Measurements from ENCODE around the gene ALOXE3.

Gene ALOXE3

DNA sequence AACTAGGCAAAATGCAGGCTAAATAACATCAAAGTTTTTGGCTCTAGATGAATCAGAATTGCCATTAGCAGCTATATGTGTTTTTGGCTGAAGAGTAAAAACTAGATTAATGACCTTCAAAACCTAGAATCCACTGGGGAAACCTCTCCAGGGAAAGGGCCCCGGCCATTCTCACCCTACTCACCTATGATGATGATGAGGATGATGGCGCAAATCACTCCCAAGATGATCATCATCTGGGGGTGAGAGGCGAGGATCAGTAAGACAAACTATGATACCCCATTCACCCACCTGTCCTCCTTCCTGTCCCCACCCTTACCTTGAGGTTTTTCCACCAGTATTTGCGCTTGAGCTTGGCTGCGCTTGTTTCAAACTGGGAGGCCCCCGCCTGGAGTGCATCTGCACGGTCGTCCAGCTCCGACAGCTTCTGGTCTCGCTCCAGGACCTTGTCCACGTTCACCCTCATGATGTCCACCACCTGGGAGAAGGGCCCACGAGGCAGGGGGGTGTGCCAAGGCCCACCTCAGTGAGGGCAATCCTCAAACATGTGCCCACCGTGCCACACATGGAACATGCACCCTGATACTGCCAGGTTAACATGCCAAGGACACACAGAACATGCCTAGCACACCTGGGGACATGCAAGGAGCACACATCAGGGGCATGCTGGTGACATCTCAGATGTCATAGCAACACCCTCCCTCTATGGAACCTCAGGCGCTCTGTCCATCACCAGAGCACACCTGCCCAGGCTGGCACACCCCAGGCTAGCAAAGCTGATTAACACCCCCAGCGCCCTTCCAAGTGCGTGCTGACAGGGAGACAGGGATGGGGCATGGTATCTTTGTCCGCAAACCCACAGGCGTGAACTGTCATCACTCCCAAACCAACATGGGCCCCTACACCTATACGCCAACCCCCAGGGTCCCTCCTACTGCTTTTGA is 43.2 kb upstream of the ALOXE3 start:
- Histone ChIP-seq H3K27me3 (no peaks in the 10 kb centered on the region), H4K20me1 (peaks cover 10 to 37% (median 26%) of the 10 kb centered on the region in 11 experiments; a peak in 17 of 22 replicates), H3K27ac (peak overlapping the region; percentile 93 to 100 (median 98)), H3K9me3 (replicated peaks in 1 of 11) (no peaks in the 10 kb centered on the region), H3K36me3 (peaks cover 13 to 30% (median 21%) of the 10 kb centered on the region in 11 experiments; a peak in 20 of 22 replicates), H3K4me1 (peaks cover 57 to 71% (median 67%) of the 10 kb centered on the region in 10 experiments), H3K9ac (peak overlapping the region; percentile 96 to 100 (median 99)), H3K4me2 (peak overlapping the region; percentile 92 to 100 (median 100)), H3K4me3 (peak overlapping the region; percentile 92 to 100 (median 100))
- TF ChIP-seq Cebpa-rat (IDR thresholded peaks at IDR 0.05), result no peak

DNA sequence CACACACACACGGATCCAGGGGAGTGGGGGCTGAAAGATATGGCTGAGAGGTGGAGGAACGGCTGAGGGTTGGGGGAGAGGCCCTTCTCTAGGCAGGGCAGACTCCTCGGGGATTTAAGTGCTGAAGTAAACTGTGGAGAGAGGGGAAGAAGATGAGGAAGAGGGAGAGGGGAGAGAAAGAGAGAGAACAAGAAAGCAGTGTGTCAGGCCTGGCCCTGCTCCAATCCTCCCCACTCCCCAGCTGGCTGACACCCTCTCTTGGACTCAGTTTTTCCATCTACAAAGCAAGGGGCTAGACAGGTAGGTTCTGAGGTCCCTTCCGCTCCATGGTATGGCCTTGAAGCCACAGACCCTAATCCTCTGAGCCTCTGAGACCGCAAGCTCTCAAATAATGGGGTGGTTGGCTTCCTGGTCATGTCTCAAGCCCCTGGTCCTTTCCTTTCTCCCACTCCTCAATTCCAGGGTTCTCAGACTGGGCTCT is 42.5 kb upstream of the ALOXE3 start:
- H3K27ac ChIP-seq, result peak overlapping the region; percentile 24 to 100 (median 43); a peak in 20 of 22 replicates
- peaks cover 13 to 30% (median 21%) of the 10 kb centered on the region in 11 experiments; a peak in 20 of 22 replicates for H3K36me3 ChIP-seq
- TF ChIP-seq Cebpa-rat (IDR thresholded peaks at IDR 0.05), result no peak
- no peaks in the 10 kb centered on the region for H3K9me3 ChIP-seq (replicated peaks in 1 of 11)
- peak overlapping the region; percentile 92 to 100 (median 100) for H3K4me2 ChIP-seq
- H4K20me1 ChIP-seq, result peaks cover 10 to 37% (median 26%) of the 10 kb centered on the region in 11 experiments; a peak in 17 of 22 replicates
- peaks cover 61 to 75% (median 70%) of the 10 kb centered on the region in 10 experiments for H3K4me1 ChIP-seq
- peak overlapping the region; percentile 92 to 100 (median 100) for H3K4me3 ChIP-seq
- no peaks in the 10 kb centered on the region for H3K27me3 ChIP-seq
- peak overlapping the region; percentile 55 to 100 (median 99); a peak in 21 of 22 replicates for H3K9ac ChIP-seq

DNA sequence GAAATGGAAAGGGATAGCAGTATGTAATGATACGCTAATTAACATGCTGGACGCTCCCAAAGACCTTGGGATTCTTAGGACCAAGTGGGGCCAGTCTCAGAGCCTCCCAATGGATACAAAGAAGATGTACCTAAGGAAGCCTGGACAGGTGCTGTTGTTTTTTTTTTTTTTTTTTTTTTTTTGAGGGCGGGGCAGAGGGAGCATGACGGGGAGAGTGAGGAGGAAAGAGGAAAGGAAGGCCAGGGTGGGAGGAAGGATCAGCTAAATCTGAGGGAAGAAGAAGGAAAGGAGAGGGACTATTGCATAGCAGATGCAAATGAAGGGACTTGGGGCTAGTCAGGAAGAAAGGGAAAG is 41.9 kb upstream of the ALOXE3 start:
- H3K27me3 ChIP-seq, result no peaks in the 10 kb centered on the region
- peak overlapping the region; percentile 55 to 100 (median 99); a peak in 18 of 22 replicates for H3K9ac ChIP-seq
- H4K20me1 ChIP-seq, result peaks cover 10 to 41% (median 26%) of the 10 kb centered on the region in 11 experiments; a peak in 17 of 22 replicates
- TF ChIP-seq Cebpa-rat (IDR thresholded peaks at IDR 0.05), result no peak
- peak overlapping the region in 6 of 11 experiments; percentile 23 to 100 (median 45); a peak in 7 of 22 replicates for H3K27ac ChIP-seq
- peaks cover 66 to 80% (median 76%) of the 10 kb centered on the region in 10 experiments for H3K4me1 ChIP-seq
- no peaks in the 10 kb centered on the region for H3K9me3 ChIP-seq (replicated peaks in 1 of 11)
- peak overlapping the region; percentile 92 to 100 (median 100); a peak in 14 of 20 replicates for H3K4me3 ChIP-seq
- H3K4me2 ChIP-seq, result peak overlapping the region; percentile 92 to 100 (median 100)
- H3K36me3 ChIP-seq, result peaks cover 13 to 30% (median 21%) of the 10 kb centered on the region in 11 experiments; a peak in 20 of 22 replicates

DNA sequence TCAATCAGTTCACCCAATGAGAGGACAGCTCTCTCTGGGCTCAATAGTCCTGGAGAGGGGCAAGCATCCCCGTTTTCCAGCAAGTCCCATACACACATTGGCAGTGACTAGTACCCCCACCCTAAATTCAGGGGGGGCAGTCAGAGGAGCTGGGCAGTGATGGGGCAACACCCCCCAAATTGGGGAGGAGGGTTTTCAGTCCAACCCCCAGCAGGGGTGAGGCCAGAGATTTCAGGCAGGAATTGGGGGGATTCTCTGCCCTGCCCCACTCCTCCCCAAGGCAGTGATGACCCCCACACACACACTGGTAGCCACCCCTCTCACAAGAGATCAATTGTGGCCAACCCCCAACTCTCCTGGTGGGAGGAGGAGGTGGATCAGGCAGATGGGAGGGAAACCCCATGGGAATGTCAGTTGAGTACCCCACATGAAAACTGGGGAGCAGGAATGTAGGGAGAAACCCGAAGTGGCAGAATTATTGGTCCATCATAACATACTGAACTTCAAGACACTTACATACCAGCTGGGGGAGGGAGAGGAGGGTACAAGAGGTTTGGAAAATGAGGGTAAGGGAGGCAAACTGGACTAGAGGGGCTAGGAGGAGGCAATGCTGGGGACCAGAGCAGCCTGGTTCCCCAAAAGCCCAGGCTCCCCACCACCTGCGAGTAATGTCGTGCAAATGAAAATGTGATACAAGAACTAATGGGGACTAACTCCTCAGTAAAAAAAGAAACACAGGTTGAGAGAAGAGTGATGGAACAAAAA is 41.3 kb upstream of the ALOXE3 start:
- Histone ChIP-seq H3K9me3 (replicated peaks in 1 of 11) (no peaks in the 10 kb centered on the region), H3K36me3 (peaks cover 13 to 30% (median 21%) of the 10 kb centered on the region in 11 experiments; a peak in 20 of 22 replicates), H3K4me2 (peak overlapping the region; percentile 92 to 100 (median 100); a peak in 20 of 22 replicates), H3K27ac (peak overlapping the region in 3 of 11 experiments; percentile 6 to 38 (median 15); a peak in 2 of 22 replicates), H3K27me3 (no peaks in the 10 kb centered on the region), H3K9ac (peak overlapping the region in 10 of 11 experiments; percentile 10 to 100 (median 55); a peak in 13 of 22 replicates), H3K4me3 (no peak overlapping the region; a peak in 2 of 20 replicates), H3K4me1 (peaks cover 68 to 80% (median 76%) of the 10 kb centered on the region in 10 experiments), H4K20me1 (peaks cover 10 to 44% (median 26%) of the 10 kb centered on the region in 11 experiments; a peak in 17 of 22 replicates)
- TF ChIP-seq Cebpa-rat (IDR thresholded peaks at IDR 0.05), result no peak

DNA sequence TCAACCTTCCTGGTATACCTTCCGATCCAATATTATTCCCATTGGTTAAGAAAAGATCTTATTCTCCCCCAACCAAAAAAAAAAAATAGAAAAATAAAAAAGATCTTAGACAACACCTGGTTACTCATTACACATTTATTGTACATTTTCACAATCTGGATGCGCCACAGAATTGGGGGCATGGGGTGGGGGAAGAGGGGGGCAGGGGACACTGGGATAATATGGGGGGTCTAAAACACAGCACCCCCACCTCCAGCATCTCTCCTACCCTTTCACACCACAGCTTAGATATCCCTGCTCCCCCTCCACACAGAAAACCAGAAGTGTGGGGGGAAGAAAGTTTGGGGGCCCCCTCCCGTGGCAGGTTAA is 40.7 kb upstream of the ALOXE3 start:
- peaks cover 68 to 80% (median 76%) of the 10 kb centered on the region in 10 experiments for H3K4me1 ChIP-seq

DNA sequence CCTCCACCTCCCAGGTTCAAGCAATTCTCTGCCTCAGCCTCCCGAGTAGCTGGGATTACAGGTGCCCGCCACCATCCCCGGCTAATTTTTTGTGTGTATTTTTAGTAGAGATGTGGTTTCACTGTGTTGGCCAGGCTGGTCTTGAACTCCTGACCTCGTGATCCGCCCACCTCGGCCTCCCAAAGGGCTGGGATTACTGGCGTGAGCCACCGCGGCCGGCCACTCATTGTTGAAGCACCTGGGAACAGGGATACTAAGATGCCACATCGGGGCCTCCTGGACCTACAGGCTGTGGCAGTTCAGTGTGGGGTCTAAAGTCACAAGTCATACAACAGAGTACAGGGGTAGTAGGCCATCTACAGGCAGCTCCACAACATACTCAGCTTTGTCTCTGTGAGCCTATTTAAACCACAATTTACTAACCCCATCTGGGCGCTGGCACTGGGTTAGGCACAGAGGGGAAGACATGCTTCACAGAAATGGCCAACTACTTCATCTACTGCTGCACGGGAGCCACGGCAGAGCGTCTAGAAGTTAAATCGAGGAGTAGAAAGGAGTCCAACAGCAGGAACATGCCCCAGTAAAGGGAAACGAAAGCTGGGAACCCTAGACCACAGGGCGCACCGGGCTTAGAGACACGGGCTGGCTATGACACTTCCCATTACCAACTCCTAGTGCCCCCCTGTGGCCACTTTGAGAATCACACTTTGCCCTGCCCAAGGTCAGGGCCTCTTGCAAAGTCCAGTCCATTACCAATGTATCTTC is 40.1 kb upstream of the ALOXE3 start:
- Histone ChIP-seq H3K9me3 (replicated peaks in 1 of 11) (no peaks in the 10 kb centered on the region), H3K4me2 (peak overlapping the region; percentile 24 to 91 (median 54); a peak in 20 of 22 replicates), H3K27ac (peak overlapping the region in 10 of 11 experiments; percentile 24 to 88 (median 60); a peak in 17 of 22 replicates), H3K27me3 (no peaks in the 10 kb centered on the region), H3K9ac (peak overlapping the region in 10 of 11 experiments; percentile 36 to 67 (median 44); a peak in 18 of 22 replicates), H4K20me1 (peaks cover 10 to 45% (median 26%) of the 10 kb centered on the region in 11 experiments; a peak in 17 of 22 replicates), H3K4me3 (peak overlapping the region in 2 of 10 experiments; percentile 25 to 39; a peak in 3 of 20 replicates), H3K36me3 (peaks cover 13 to 30% (median 21%) of the 10 kb centered on the region in 11 experiments; a peak in 20 of 22 replicates), H3K4me1 (peaks cover 68 to 80% (median 76%) of the 10 kb centered on the region in 10 experiments)
- TF ChIP-seq Cebpa-rat (IDR thresholded peaks at IDR 0.05), result no peak

More for the DNA sequence above, 40.7 kb upstream of the ALOXE3 start:
- peak overlapping the region in 10 of 11 experiments; percentile 27 to 100 (median 100); a peak in 12 of 22 replicates for H3K4me2 ChIP-seq
- H3K9ac ChIP-seq, result peak overlapping the region in 6 of 11 experiments; percentile 7 to 100 (median 45); a peak in 3 of 22 replicates
- no peaks in the 10 kb centered on the region for H3K27me3 ChIP-seq
- no peaks in the 10 kb centered on the region for H3K9me3 ChIP-seq (replicated peaks in 1 of 11)
- H3K27ac ChIP-seq, result no peak overlapping the region
- peaks cover 10 to 45% (median 26%) of the 10 kb centered on the region in 11 experiments; a peak in 17 of 22 replicates for H4K20me1 ChIP-seq
- H3K4me3 ChIP-seq, result no peak overlapping the region
- peaks cover 13 to 30% (median 21%) of the 10 kb centered on the region in 11 experiments; a peak in 20 of 22 replicates for H3K36me3 ChIP-seq
- no peak for TF ChIP-seq Cebpa-rat (IDR thresholded peaks at IDR 0.05)

DNA sequence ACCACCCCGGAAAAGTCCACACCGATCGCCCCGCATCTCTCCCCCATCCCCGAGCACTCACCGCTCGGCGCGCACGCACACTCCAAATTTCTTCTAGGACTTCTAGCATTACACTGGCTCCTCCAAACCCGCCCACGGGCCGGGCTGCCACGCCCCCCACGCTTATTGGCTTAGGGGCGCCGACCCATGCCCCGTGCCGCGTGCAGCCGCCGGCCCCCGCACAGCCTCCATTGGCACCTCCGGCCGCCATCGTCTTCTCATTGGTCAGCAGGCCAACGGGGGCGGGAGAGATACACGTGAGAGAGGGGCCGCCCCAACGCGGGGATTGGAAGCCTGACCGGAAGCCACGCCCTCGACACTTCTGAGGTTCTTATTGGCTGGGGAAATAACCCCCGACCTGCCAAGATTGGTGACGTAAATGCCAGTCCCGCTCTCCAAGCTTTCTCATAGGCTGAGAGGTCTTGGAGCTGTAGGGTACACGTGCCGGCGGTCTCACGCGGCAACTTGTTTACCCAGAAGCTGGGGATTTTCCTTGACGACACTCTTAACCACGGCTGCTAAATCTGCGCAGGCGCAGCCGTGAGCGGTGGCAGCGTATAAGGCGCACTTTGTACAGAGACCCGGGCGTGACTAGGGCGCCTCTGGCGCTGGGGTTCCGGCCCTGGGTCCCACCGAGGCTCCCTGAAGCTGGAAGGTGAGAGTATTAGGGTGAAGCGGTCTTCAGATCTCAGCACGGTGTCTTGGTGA is 38.1 kb upstream of the ALOXE3 start:
- TF ChIP-seq Cebpa-rat (IDR thresholded peaks at IDR 0.05), result no peak
- Histone ChIP-seq H3K4me1 (peaks cover 68 to 82% (median 76%) of the 10 kb centered on the region in 10 experiments), H3K9ac (peak overlapping the region; percentile 77 to 94 (median 83)), H4K20me1 (peaks cover 7 to 42% (median 19%) of the 10 kb centered on the region in 11 experiments; a peak in 17 of 22 replicates), H3K4me3 (peak overlapping the region; percentile 51 to 70 (median 59)), H3K36me3 (peaks cover 12 to 27% (median 19%) of the 10 kb centered on the region in 11 experiments; a peak in 20 of 22 replicates), H3K4me2 (peak overlapping the region; percentile 85 to 99 (median 97)), H3K27me3 (no peaks in the 10 kb centered on the region), H3K27ac (peak overlapping the region; percentile 73 to 97 (median 86)), H3K9me3 (replicated peaks in 1 of 11) (no peaks in the 10 kb centered on the region)
